HL-60 (cell line): Measurements from ENCODE around the gene HOXB1.
"Not testable (repeated sequence)": the region's sequence is repeated elsewhere in the genome, so short reads cannot be mapped to it uniquely, and the experiment has no call there.

Source experiments
- DNase-seq, 2 experiments: peaks; one replicate each; pipeline ENCODE4 v3.0.0-alpha.2; 2010 to 2020; ENCODE audit warnings: low read depth in 1 of 2, low spot score in 1 of 2
- H3K27ac ChIP-seq: fragments of 250-450 bp; sonication (Bioruptor Pico); replicated peaks from 2 replicates; pipeline ENCODE4 v1.5.1; 2020; ENCODE audit warnings: mild to moderate bottlenecking, moderate library complexity
- H3K27me3 ChIP-seq: fragments of 250-450 bp; sonication (Bioruptor Pico); 2 replicates; pipeline ENCODE4 v1.5.1; 2021; ENCODE audit warnings: mild to moderate bottlenecking, moderate library complexity; ENCODE audit not compliant: insufficient read depth, poor library complexity, severe bottlenecking
- H3K4me3 ChIP-seq: replicated peaks from 2 replicates; pipeline ENCODE4 v1.5.1; 2011; ENCODE audit warnings: mild to moderate bottlenecking, control low read depth, low read length; ENCODE audit not compliant: insufficient read depth
- GABPA ChIP-seq: IDR thresholded peaks from 2 replicates; pipeline ENCODE4 v1.6.1; 2012; ENCODE audit warnings: low read depth
- POLR2AphosphoS5 ChIP-seq: IDR thresholded peaks from 2 replicates; pipeline ENCODE4 v1.6.1; 2012; ENCODE audit warnings: low read depth
- SPI1 ChIP-seq: IDR thresholded peaks from 2 replicates; pipeline ENCODE4 v1.6.1; 2012; ENCODE audit warnings: low read depth, mild to moderate bottlenecking, borderline replicate concordance
- TF ChIP-seq, protein P1 (sequence below): IDR thresholded peaks from 2 replicates; pipeline ENCODE4 v1.6.1; 2012; ENCODE audit warnings: low read depth; ENCODE audit not compliant: insufficient replicate concordance
- TF ChIP-seq, protein P2 (sequence below): IDR thresholded peaks from one replicate; pipeline ENCODE4 v1.5.1; 2011; ENCODE audit warnings: low read length, control low read depth, inconsistent platforms; ENCODE audit not compliant: insufficient read depth

The HOXB1 gene

GRCh38 chr17:48513097-48513496 lies 17.7 kb downstream of the HOXB1 start:
- peaks cover 2% of the 10 kb centered on the region for H3K27me3 ChIP-seq
- no peak overlapping the region for H3K4me3 ChIP-seq
- no peak for TF ChIP-seq POLR2AphosphoS5
- TF ChIP-seq, protein P1, sequence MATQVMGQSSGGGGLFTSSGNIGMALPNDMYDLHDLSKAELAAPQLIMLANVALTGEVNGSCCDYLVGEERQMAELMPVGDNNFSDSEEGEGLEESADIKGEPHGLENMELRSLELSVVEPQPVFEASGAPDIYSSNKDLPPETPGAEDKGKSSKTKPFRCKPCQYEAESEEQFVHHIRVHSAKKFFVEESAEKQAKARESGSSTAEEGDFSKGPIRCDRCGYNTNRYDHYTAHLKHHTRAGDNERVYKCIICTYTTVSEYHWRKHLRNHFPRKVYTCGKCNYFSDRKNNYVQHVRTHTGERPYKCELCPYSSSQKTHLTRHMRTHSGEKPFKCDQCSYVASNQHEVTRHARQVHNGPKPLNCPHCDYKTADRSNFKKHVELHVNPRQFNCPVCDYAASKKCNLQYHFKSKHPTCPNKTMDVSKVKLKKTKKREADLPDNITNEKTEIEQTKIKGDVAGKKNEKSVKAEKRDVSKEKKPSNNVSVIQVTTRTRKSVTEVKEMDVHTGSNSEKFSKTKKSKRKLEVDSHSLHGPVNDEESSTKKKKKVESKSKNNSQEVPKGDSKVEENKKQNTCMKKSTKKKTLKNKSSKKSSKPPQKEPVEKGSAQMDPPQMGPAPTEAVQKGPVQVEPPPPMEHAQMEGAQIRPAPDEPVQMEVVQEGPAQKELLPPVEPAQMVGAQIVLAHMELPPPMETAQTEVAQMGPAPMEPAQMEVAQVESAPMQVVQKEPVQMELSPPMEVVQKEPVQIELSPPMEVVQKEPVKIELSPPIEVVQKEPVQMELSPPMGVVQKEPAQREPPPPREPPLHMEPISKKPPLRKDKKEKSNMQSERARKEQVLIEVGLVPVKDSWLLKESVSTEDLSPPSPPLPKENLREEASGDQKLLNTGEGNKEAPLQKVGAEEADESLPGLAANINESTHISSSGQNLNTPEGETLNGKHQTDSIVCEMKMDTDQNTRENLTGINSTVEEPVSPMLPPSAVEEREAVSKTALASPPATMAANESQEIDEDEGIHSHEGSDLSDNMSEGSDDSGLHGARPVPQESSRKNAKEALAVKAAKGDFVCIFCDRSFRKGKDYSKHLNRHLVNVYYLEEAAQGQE: no peak
- TF ChIP-seq, protein P2, sequence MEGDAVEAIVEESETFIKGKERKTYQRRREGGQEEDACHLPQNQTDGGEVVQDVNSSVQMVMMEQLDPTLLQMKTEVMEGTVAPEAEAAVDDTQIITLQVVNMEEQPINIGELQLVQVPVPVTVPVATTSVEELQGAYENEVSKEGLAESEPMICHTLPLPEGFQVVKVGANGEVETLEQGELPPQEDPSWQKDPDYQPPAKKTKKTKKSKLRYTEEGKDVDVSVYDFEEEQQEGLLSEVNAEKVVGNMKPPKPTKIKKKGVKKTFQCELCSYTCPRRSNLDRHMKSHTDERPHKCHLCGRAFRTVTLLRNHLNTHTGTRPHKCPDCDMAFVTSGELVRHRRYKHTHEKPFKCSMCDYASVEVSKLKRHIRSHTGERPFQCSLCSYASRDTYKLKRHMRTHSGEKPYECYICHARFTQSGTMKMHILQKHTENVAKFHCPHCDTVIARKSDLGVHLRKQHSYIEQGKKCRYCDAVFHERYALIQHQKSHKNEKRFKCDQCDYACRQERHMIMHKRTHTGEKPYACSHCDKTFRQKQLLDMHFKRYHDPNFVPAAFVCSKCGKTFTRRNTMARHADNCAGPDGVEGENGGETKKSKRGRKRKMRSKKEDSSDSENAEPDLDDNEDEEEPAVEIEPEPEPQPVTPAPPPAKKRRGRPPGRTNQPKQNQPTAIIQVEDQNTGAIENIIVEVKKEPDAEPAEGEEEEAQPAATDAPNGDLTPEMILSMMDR: no peak
- no peak for TF ChIP-seq GABPA
- TF ChIP-seq SPI1: no peak
- H3K27ac ChIP-seq: no peak overlapping the region
- no peak for DNase-seq

- DNase-seq: peak in 1 of 2 experiments; percentile 23
- TF ChIP-seq, protein P2: no peak
- no peak for TF ChIP-seq SPI1
- TF ChIP-seq GABPA: no peak
- TF ChIP-seq, protein P1: no peak
- TF ChIP-seq POLR2AphosphoS5: no peak
- Histone ChIP-seq H3K4me3 (no peak overlapping the region), H3K27ac (no peak overlapping the region), H3K27me3 (peaks cover 9% of the 10 kb centered on the region)
Measured at GRCh38 chr17:48510761-48511604, 19.8 kb downstream of the HOXB1 start.

- Histone ChIP-seq H3K27ac (no peak overlapping the region), H3K4me3 (no peak overlapping the region), H3K27me3 (peaks cover 11% of the 10 kb centered on the region)
- no peak for DNase-seq
- TF ChIP-seq POLR2AphosphoS5 (no peak), SPI1 (no peak), GABPA (no peak)
- TF ChIP-seq, protein P2: no peak
- TF ChIP-seq, protein P1: no peak
Measured at GRCh38 chr17:48510381-48510760, 20.4 kb downstream of the HOXB1 start.

DNA sequence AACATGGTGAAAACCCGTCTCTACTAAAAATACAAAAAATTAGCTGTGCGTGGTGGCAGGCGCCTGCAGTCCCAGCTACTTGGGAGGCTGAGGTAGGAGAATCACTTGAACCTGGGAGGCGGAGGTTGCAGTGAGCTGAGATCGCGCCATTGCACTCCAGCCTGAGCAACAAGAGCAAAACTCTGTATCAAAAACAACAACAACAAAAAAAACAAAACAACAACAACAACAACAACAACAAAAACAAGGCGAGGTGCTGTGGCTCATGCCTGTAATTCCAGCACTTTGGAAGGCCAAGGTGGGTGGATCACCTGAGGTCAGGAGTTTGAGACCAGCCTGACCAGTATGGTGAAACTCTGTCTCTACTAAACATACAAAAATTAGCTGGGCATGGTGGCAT lies 21.1 kb downstream of the HOXB1 start:
- not testable (repeated sequence) for H3K4me3 ChIP-seq, DNase-seq, H3K27ac ChIP-seq
- peaks cover 11% of the 10 kb centered on the region for H3K27me3 ChIP-seq
